KBM-7 (cell line): Measurements from ENCODE around the gene PRMT3.
"Not testable (repeated sequence)": the region's sequence is repeated elsewhere in the genome, so short reads cannot be mapped to it uniquely, and the experiment has no call there.

ENCODE experiments used
- DNase-seq: peaks from one replicate; pipeline ENCODE4 v3.0.0-alpha.2; 2015
- in situ Hi-C: fragments of 300-500 bp; cut with MboI; formaldehyde crosslinking; loops from 2 replicates; pipeline ENCODE4 v1.14.3; 2020; ENCODE audit warnings: low sequenced_read_pairs, low pct_unique_long_range_greater_than_20kb, mixed read lengths

Gene PRMT3

GRCh38 chr11:20387261-20388095 is at the start of gene PRMT3:
Gene PRMT3, plus strand, starts transcription at chr11:20387716. Its CDS starts 31 bp downstream, at chr11:20387747.
- in situ Hi-C loops, result loop anchor here (25.0 kb wide), 1 partner anchor 225 kb away; no protein-coding TSS in a partner anchor
- DNase-seq, result peak; percentile 97

GRCh38 chr11:20342347-20343141 is 45.0 kb upstream of the PRMT3 start:
- in situ Hi-C loops, result loop anchor here (25.0 kb wide), 1 partner anchor 205 kb away; no protein-coding TSS in a partner anchor
- no peak for DNase-seq

GRCh38 chr11:20351136-20351535 is 36.4 kb upstream of the PRMT3 start:
- in situ Hi-C loops, result no loop called here
- no peak for DNase-seq

- DNase-seq, result no peak
- in situ Hi-C loops, result no loop called here
These were observed 35.7 kb upstream of the PRMT3 start for GRCh38 chr11:20351751-20352262.

- DNase-seq, result peak; percentile 27
- in situ Hi-C loops, result no loop called here
These were observed 33.6 kb upstream of the PRMT3 start for GRCh38 chr11:20353829-20354434.

GRCh38 chr11:20355221-20356219 is 32.0 kb upstream of the PRMT3 start:
- DNase-seq, result peak; percentile 38
- in situ Hi-C loops, result no loop called here

- in situ Hi-C loops, result no loop called here
- no peak for DNase-seq
These were observed 30.4 kb upstream of the PRMT3 start for GRCh38 chr11:20357150-20357549.

- in situ Hi-C loops, result no loop called here
- DNase-seq, result peak; percentile 30
These were observed 26.9 kb upstream of the PRMT3 start for GRCh38 chr11:20360650-20361049.

GRCh38 chr11:20362481-20362880 is 25.0 kb upstream of the PRMT3 start:
- no peak for DNase-seq
- in situ Hi-C loops, result no loop called here

GRCh38 chr11:20363149-20363499 is 24.4 kb upstream of the PRMT3 start:
- in situ Hi-C loops, result no loop called here
- no peak for DNase-seq

GRCh38 chr11:20363500-20364340 is 23.8 kb upstream of the PRMT3 start, which contains the start of gene HTATIP2:
Gene HTATIP2, plus strand, starts transcription at chr11:20363714. Its CDS starts 524 bp downstream, at chr11:20364238.
- DNase-seq, result no peak
- in situ Hi-C loops, result no loop called here

GRCh38 chr11:20364341-20364792 is 23.1 kb upstream of the PRMT3 start:
- DNase-seq, result no peak
- in situ Hi-C loops, result no loop called here

- in situ Hi-C loops, DNase-seq: not testable (repeated sequence)
These were observed 22.1 kb upstream of the PRMT3 start for GRCh38 chr11:20365465-20365864.

GRCh38 chr11:20367313-20367948 is 20.1 kb upstream of the PRMT3 start:
- DNase-seq, result no peak

GRCh38 chr11:20368438-20368837 is 19.1 kb upstream of the PRMT3 start:
- DNase-seq, result no peak
- in situ Hi-C loops, result no loop called here

More at GRCh38 chr11:20367313-20367948, 20.1 kb upstream of the PRMT3 start:
- in situ Hi-C loops, result no loop called here

GRCh38 chr11:20369826-20370225 is 17.7 kb upstream of the PRMT3 start:
- DNase-seq, result no peak

GRCh38 chr11:20372081-20372626 is 15.4 kb upstream of the PRMT3 start:
- no peak for DNase-seq
- in situ Hi-C loops, result no loop called here

More at GRCh38 chr11:20369826-20370225, 17.7 kb upstream of the PRMT3 start:
- in situ Hi-C loops, result no loop called here
